Activated CD4-positive, alpha-beta T cell treated with anti-CD3 and anti-CD28 coated beads, Interleukin-2, amount 50 U/mL, for 4 hours (primary cell): ENCODE results near the gene ARL6IP1.
"Not testable (repeated sequence)": the region's sequence is repeated elsewhere in the genome, so short reads cannot be mapped to it uniquely, and the experiment has no call there.

Experiments used
- DNase-seq, 2 experiments: peaks; one replicate each; pipeline ENCODE4 v3.0.0-alpha.2; 2020

ARL6IP1 gene

GRCh38 chr16:18797746-18798145 is 3.6 kb downstream of the ARL6IP1 start:
- no peak for DNase-seq

- DNase-seq = no peak
Measured at GRCh38 chr16:18796377-18796776, 5.0 kb downstream of the ARL6IP1 start.

- no peak for DNase-seq
Measured at GRCh38 chr16:18792836-18793433, 8.4 kb downstream of the ARL6IP1 start.

- peak; percentile 90 to 91 for DNase-seq
Measured at GRCh38 chr16:18789850-18790706, 11.3 kb downstream of the ARL6IP1 start, which contains the start of gene RPS15A. Gene RPS15A, minus strand, starts transcription at chr16:18790334. Its CDS starts 1,221 bp downstream, at chr16:18789113.

GRCh38 chr16:18789515-18789849 is 11.9 kb downstream of the ARL6IP1 start:
- no peak for DNase-seq

GRCh38 chr16:18788828-18789514 is 12.4 kb downstream of the ARL6IP1 start:
- DNase-seq = no peak

GRCh38 chr16:18784917-18785623 is 16.3 kb downstream of the ARL6IP1 start:
- no peak for DNase-seq

GRCh38 chr16:18783430-18784341 is 17.7 kb downstream of the ARL6IP1 start:
- no peak for DNase-seq

- no peak for DNase-seq
Measured at GRCh38 chr16:18782697-18783429, 18.5 kb downstream of the ARL6IP1 start.

GRCh38 chr16:18781232-18781631 is 20.1 kb downstream of the ARL6IP1 start:
- not testable (repeated sequence) for DNase-seq

- DNase-seq = not testable (repeated sequence)
Measured at GRCh38 chr16:18780460-18781026, 20.8 kb downstream of the ARL6IP1 start.

- DNase-seq = not testable (repeated sequence)
Measured at GRCh38 chr16:18777664-18778063, 23.7 kb downstream of the ARL6IP1 start.

GRCh38 chr16:18776334-18776733 is 25.0 kb downstream of the ARL6IP1 start:
- not testable (repeated sequence) for DNase-seq

GRCh38 chr16:18774651-18775050 is 26.7 kb downstream of the ARL6IP1 start:
- DNase-seq = not testable (repeated sequence)

- DNase-seq = not testable (repeated sequence)
Measured at GRCh38 chr16:18772171-18772570, 29.2 kb downstream of the ARL6IP1 start.

- DNase-seq = not testable (repeated sequence)
Measured at GRCh38 chr16:18770336-18770962, 30.9 kb downstream of the ARL6IP1 start.

GRCh38 chr16:18767217-18767616 is 34.1 kb downstream of the ARL6IP1 start:
- not testable (repeated sequence) for DNase-seq

- DNase-seq = not testable (repeated sequence)
Measured at GRCh38 chr16:18762713-18763112, 38.6 kb downstream of the ARL6IP1 start.

GRCh38 chr16:18759598-18760520 is 41.5 kb downstream of the ARL6IP1 start:
- peak; percentile 28 to 38 for DNase-seq
